Measurements from ENCODE around the gene PLCH1. TPM values are rescaled to one million over a fixed set of nuclear protein-coding genes. Genes with fewer than 3 reads are reported as not detected.

PLCH1 gene
- total and polyA plus RNA-seq, 9 donors: 0.39 to 1.2 (median 0.53) TPM

- peak; percentile 43 for DNase-seq
- Histone ChIP-seq H3K4me3 (ENCODE audit: low read length) (no peak overlapping the region), H3K27ac (ENCODE audit: low read length) (no peak overlapping the region), H3K27me3 (ENCODE audit: control insufficient read depth, insufficient read depth, low read length) (no peaks in the 10 kb centered on the region), H3K9me3 (replicated peaks; ENCODE audit: control insufficient read depth, low read depth, low read length) (no peaks in the 10 kb centered on the region), H3K4me1 (ENCODE audit: control insufficient read depth, insufficient read depth, low read length) (no peaks in the 10 kb centered on the region), H3K36me3 (ENCODE audit: control insufficient read depth, insufficient read depth, low read length) (no peaks in the 10 kb centered on the region)
- 10% methylated on average over 2 of the region's 3 CpGs for WGBS (ENCODE audit: insufficient coverage)
Measured at GRCh38 chr3:155342344-155342743, 402.5 kb downstream of the PLCH1 start.

- Histone ChIP-seq H3K9me3 (replicated peaks; ENCODE audit: control insufficient read depth, low read depth, low read length) (no peaks in the 10 kb centered on the region), H3K27me3 (ENCODE audit: control insufficient read depth, insufficient read depth, low read length) (no peaks in the 10 kb centered on the region), H3K27ac (ENCODE audit: low read length) (no peak overlapping the region), H3K4me3 (ENCODE audit: low read length) (no peak overlapping the region), H3K4me1 (ENCODE audit: control insufficient read depth, insufficient read depth, low read length) (no peaks in the 10 kb centered on the region), H3K36me3 (ENCODE audit: control insufficient read depth, insufficient read depth, low read length) (no peaks in the 10 kb centered on the region)
- DNase-seq: no peak
Measured at GRCh38 chr3:155339052-155339451, 405.8 kb downstream of the PLCH1 start.

- Histone ChIP-seq H3K4me1 (ENCODE audit: control insufficient read depth, insufficient read depth, low read length) (no peaks in the 10 kb centered on the region), H3K4me3 (ENCODE audit: low read length) (no peak overlapping the region), H3K27me3 (ENCODE audit: control insufficient read depth, insufficient read depth, low read length) (no peaks in the 10 kb centered on the region), H3K36me3 (ENCODE audit: control insufficient read depth, insufficient read depth, low read length) (no peaks in the 10 kb centered on the region), H3K9me3 (replicated peaks; ENCODE audit: control insufficient read depth, low read depth, low read length) (no peaks in the 10 kb centered on the region), H3K27ac (ENCODE audit: low read length) (no peak overlapping the region)
- no peak for DNase-seq
- 100% methylated on average over 1 of the region's 3 CpGs for WGBS (ENCODE audit: insufficient coverage)
Measured at GRCh38 chr3:155335724-155336354, 409.0 kb downstream of the PLCH1 start.

- WGBS (ENCODE audit: insufficient coverage): 51% methylated on average over 3 of the region's 6 CpGs
- Histone ChIP-seq H3K4me1 (ENCODE audit: control insufficient read depth, insufficient read depth, low read length) (no peaks in the 10 kb centered on the region), H3K27ac (ENCODE audit: low read length) (no peak overlapping the region), H3K9me3 (replicated peaks; ENCODE audit: control insufficient read depth, low read depth, low read length) (no peaks in the 10 kb centered on the region), H3K4me3 (ENCODE audit: low read length) (no peak overlapping the region), H3K36me3 (ENCODE audit: control insufficient read depth, insufficient read depth, low read length) (no peaks in the 10 kb centered on the region), H3K27me3 (ENCODE audit: control insufficient read depth, insufficient read depth, low read length) (no peaks in the 10 kb centered on the region)
- no peak for DNase-seq
Measured at GRCh38 chr3:155334914-155335723, 409.8 kb downstream of the PLCH1 start.

GRCh38 chr3:155334215-155334913, 410.5 kb downstream of the PLCH1 start:
- H3K27ac ChIP-seq (ENCODE audit: low read length): no peak overlapping the region
- no peaks in the 10 kb centered on the region for H3K27me3 ChIP-seq (ENCODE audit: control insufficient read depth, insufficient read depth, low read length)
- DNase-seq: no peak
- WGBS (ENCODE audit: insufficient coverage): 56% methylated on average over 1 of the region's 3 CpGs
- no peak overlapping the region for H3K4me3 ChIP-seq (ENCODE audit: low read length)
- H3K36me3 ChIP-seq (ENCODE audit: control insufficient read depth, insufficient read depth, low read length): no peaks in the 10 kb centered on the region
- no peaks in the 10 kb centered on the region for H3K9me3 ChIP-seq (replicated peaks; ENCODE audit: control insufficient read depth, low read depth, low read length)
- no peaks in the 10 kb centered on the region for H3K4me1 ChIP-seq (ENCODE audit: control insufficient read depth, insufficient read depth, low read length)

GRCh38 chr3:155332716-155333115, 412.2 kb downstream of the PLCH1 start:
- Histone ChIP-seq H3K4me3 (ENCODE audit: low read length) (no peak overlapping the region), H3K9me3 (replicated peaks; ENCODE audit: control insufficient read depth, low read depth, low read length) (no peaks in the 10 kb centered on the region), H3K4me1 (ENCODE audit: control insufficient read depth, insufficient read depth, low read length) (no peaks in the 10 kb centered on the region), H3K36me3 (ENCODE audit: control insufficient read depth, insufficient read depth, low read length) (no peaks in the 10 kb centered on the region), H3K27ac (ENCODE audit: low read length) (no peak overlapping the region), H3K27me3 (ENCODE audit: control insufficient read depth, insufficient read depth, low read length) (no peaks in the 10 kb centered on the region)
- WGBS (ENCODE audit: insufficient coverage): no CpG with 5 or more reads among the region's 4 CpGs
- DNase-seq: no peak

- H3K4me1 ChIP-seq (ENCODE audit: control insufficient read depth, insufficient read depth, low read length): no peaks in the 10 kb centered on the region
Measured at GRCh38 chr3:155331078-155331477, 413.8 kb downstream of the PLCH1 start.

GRCh38 chr3:155330370-155330769, 414.5 kb downstream of the PLCH1 start:
- DNase-seq: no peak

More at GRCh38 chr3:155331078-155331477, 413.8 kb downstream of the PLCH1 start:
- Histone ChIP-seq H3K4me3 (ENCODE audit: low read length) (no peak overlapping the region), H3K36me3 (ENCODE audit: control insufficient read depth, insufficient read depth, low read length) (no peaks in the 10 kb centered on the region), H3K27me3 (ENCODE audit: control insufficient read depth, insufficient read depth, low read length) (no peaks in the 10 kb centered on the region), H3K27ac (ENCODE audit: low read length) (no peak overlapping the region), H3K9me3 (replicated peaks; ENCODE audit: control insufficient read depth, low read depth, low read length) (no peaks in the 10 kb centered on the region)
- DNase-seq: no peak
- WGBS (ENCODE audit: insufficient coverage): no CpG with 5 or more reads among the region's 2 CpGs

GRCh38 chr3:155329513-155330048, 415.3 kb downstream of the PLCH1 start:
- H3K27me3 ChIP-seq (ENCODE audit: control insufficient read depth, insufficient read depth, low read length): no peaks in the 10 kb centered on the region
- H3K9me3 ChIP-seq (replicated peaks; ENCODE audit: control insufficient read depth, low read depth, low read length): no peaks in the 10 kb centered on the region
- H3K27ac ChIP-seq (ENCODE audit: low read length): no peak overlapping the region
- H3K4me1 ChIP-seq (ENCODE audit: control insufficient read depth, insufficient read depth, low read length): no peaks in the 10 kb centered on the region
- H3K36me3 ChIP-seq (ENCODE audit: control insufficient read depth, insufficient read depth, low read length): no peaks in the 10 kb centered on the region
- WGBS (ENCODE audit: insufficient coverage): 83% methylated on average over 1 of the region's 6 CpGs
- DNase-seq: no peak
- no peak overlapping the region for H3K4me3 ChIP-seq (ENCODE audit: low read length)

More at GRCh38 chr3:155330370-155330769, 414.5 kb downstream of the PLCH1 start:
- Histone ChIP-seq H3K27ac (ENCODE audit: low read length) (no peak overlapping the region), H3K9me3 (replicated peaks; ENCODE audit: control insufficient read depth, low read depth, low read length) (no peaks in the 10 kb centered on the region), H3K27me3 (ENCODE audit: control insufficient read depth, insufficient read depth, low read length) (no peaks in the 10 kb centered on the region), H3K4me1 (ENCODE audit: control insufficient read depth, insufficient read depth, low read length) (no peaks in the 10 kb centered on the region), H3K4me3 (ENCODE audit: low read length) (no peak overlapping the region), H3K36me3 (ENCODE audit: control insufficient read depth, insufficient read depth, low read length) (no peaks in the 10 kb centered on the region)

GRCh38 chr3:155327871-155328270, 417.0 kb downstream of the PLCH1 start:
- Histone ChIP-seq H3K27ac (ENCODE audit: low read length) (no peak overlapping the region), H3K4me1 (ENCODE audit: control insufficient read depth, insufficient read depth, low read length) (no peaks in the 10 kb centered on the region), H3K9me3 (replicated peaks; ENCODE audit: control insufficient read depth, low read depth, low read length) (no peaks in the 10 kb centered on the region), H3K27me3 (ENCODE audit: control insufficient read depth, insufficient read depth, low read length) (no peaks in the 10 kb centered on the region), H3K36me3 (ENCODE audit: control insufficient read depth, insufficient read depth, low read length) (no peaks in the 10 kb centered on the region), H3K4me3 (ENCODE audit: low read length) (no peak overlapping the region)
- DNase-seq: no peak
- no CpG with 5 or more reads among the region's 2 CpGs for WGBS (ENCODE audit: insufficient coverage)
